WTC11 (cell line): ENCODE results near the gene CEP78. TPM values are rescaled to one million over a fixed set of nuclear protein-coding genes. Genes with fewer than 3 reads are reported as not detected.

Experiments
- ATAC-seq: fragments of 200-7000 bp; cut with Tn5 transposase; 2 replicates; pipeline ENCODE4 v1.10.0; 2021; ENCODE audit warnings: mild to moderate bottlenecking, moderate library complexity
- CTCF ChIA-PET: fragments of 300-600 bp; sonication (Branson Sonifier 250); formaldehyde crosslinking; loops from one replicate; lab custom pipeline; 2021; ENCODE audit warnings: antibody characterized with exemption; lab: Charles Lee
- POLR2A ChIA-PET: fragments of 350-600 bp; sonication (Branson Sonifier 250); formaldehyde crosslinking; loops from one replicate; lab custom pipeline; 2021; ENCODE audit warnings: antibody characterized with exemption; lab: Charles Lee
- DNase-seq: peaks from one replicate; pipeline ENCODE4 v3.0.0; 2021; ENCODE audit warnings: low spot score
- H3K27ac Mint-ChIP-seq: 2 replicates; pipeline ENCODE4 v1.8.0; 2021; ENCODE audit warnings: mixed read lengths
- H3K27me3 Mint-ChIP-seq: 2 replicates; pipeline ENCODE4 v1.8.0; 2021; ENCODE audit warnings: low read depth, mild to moderate bottlenecking, moderate library complexity, mixed read lengths
- H3K36me3 Mint-ChIP-seq: 2 replicates; pipeline ENCODE4 v1.8.0; 2021; ENCODE audit warnings: mixed read lengths
- H3K4me1 Mint-ChIP-seq: 2 replicates; pipeline ENCODE4 v1.8.0; 2022; ENCODE audit warnings: mixed read lengths
- H3K4me3 Mint-ChIP-seq: 2 replicates; pipeline ENCODE4 v1.8.0; 2021; ENCODE audit warnings: mild to moderate bottlenecking, moderate library complexity, mixed read lengths
- H3K9me3 Mint-ChIP-seq: 2 replicates; pipeline ENCODE4 v1.8.0; 2021; ENCODE audit warnings: mixed read lengths
- ATF2 ChIP-seq: sonication (generic); formaldehyde crosslinking; IDR thresholded peaks from 2 replicates; pipeline ENCODE4 v1.8.1; 2022; ENCODE audit warnings: low read depth, missing genetic modification reagents, borderline replicate concordance
- CREB1 ChIP-seq: sonication (generic); formaldehyde crosslinking; IDR thresholded peaks from 2 replicates; pipeline ENCODE4 v1.8.0; 2023; ENCODE audit warnings: mild to moderate bottlenecking, missing genetic modification reagents
- ERG ChIP-seq: fragments of 250-450 bp; sonication (Bioruptor Pico); IDR thresholded peaks from 2 replicates; pipeline ENCODE4 v1.8.0; 2021; ENCODE audit warnings: mild to moderate bottlenecking
- ESRRA ChIP-seq: sonication (generic); formaldehyde crosslinking; IDR thresholded peaks from 2 replicates; pipeline ENCODE4 v1.8.1; 2022; ENCODE audit warnings: mild to moderate bottlenecking, missing genetic modification reagents, borderline replicate concordance
- ETV6 ChIP-seq: sonication (generic); formaldehyde crosslinking; IDR thresholded peaks from 2 replicates; pipeline ENCODE4 v1.8.1; 2022; ENCODE audit warnings: mild to moderate bottlenecking, missing genetic modification reagents
- IRF1 ChIP-seq: sonication (generic); formaldehyde crosslinking; IDR thresholded peaks from 2 replicates; pipeline ENCODE4 v1.8.0; 2023; ENCODE audit warnings: missing genetic modification reagents
- JUN ChIP-seq: sonication (generic); formaldehyde crosslinking; IDR thresholded peaks from 2 replicates; pipeline ENCODE4 v1.8.0; 2023; ENCODE audit warnings: mild to moderate bottlenecking, missing genetic modification reagents
- NR1H2 ChIP-seq: sonication (generic); formaldehyde crosslinking; IDR thresholded peaks from 2 replicates; pipeline ENCODE4 v1.9.0; 2021; ENCODE audit warnings: mild to moderate bottlenecking, moderate library complexity, missing genetic modification reagents
- NR2C2 ChIP-seq: sonication (generic); formaldehyde crosslinking; IDR thresholded peaks from 2 replicates; pipeline ENCODE4 v1.8.0; 2022; ENCODE audit warnings: mild to moderate bottlenecking, missing genetic modification reagents
- OVOL2 ChIP-seq: fragments of 250-450 bp; sonication (Bioruptor Pico); IDR thresholded peaks from 2 replicates; pipeline ENCODE4 v1.9.0; 2021; ENCODE audit warnings: mild to moderate bottlenecking, borderline replicate concordance
- TEAD4 ChIP-seq: sonication (generic); formaldehyde crosslinking; IDR thresholded peaks from 2 replicates; pipeline ENCODE4 v1.8.0; 2022; ENCODE audit warnings: mild to moderate bottlenecking, missing genetic modification reagents
- USF2 ChIP-seq: sonication (generic); formaldehyde crosslinking; IDR thresholded peaks from 2 replicates; pipeline ENCODE4 v1.8.1; 2023; ENCODE audit warnings: mild to moderate bottlenecking, missing genetic modification reagents, moderate library complexity
- ZBTB21 ChIP-seq: sonication (generic); formaldehyde crosslinking; IDR thresholded peaks from 2 replicates; pipeline ENCODE4 v1.8.1; 2023; ENCODE audit warnings: mild to moderate bottlenecking, missing genetic modification reagents, borderline replicate concordance
- ZMAT4 ChIP-seq: fragments of 250-450 bp; sonication (Bioruptor Pico); IDR thresholded peaks from 2 replicates; pipeline ENCODE4 v1.9.0; 2021; ENCODE audit warnings: mild to moderate bottlenecking
- ZNF219 ChIP-seq: sonication (generic); formaldehyde crosslinking; IDR thresholded peaks from 2 replicates; pipeline ENCODE4 v1.8.0; 2023; ENCODE audit warnings: missing genetic modification reagents, mild to moderate bottlenecking, borderline replicate concordance
- ZNF281 ChIP-seq: sonication (generic); formaldehyde crosslinking; IDR thresholded peaks from 2 replicates; pipeline ENCODE4 v1.8.0; 2023; ENCODE audit warnings: mild to moderate bottlenecking, missing genetic modification reagents
- ZNF512 ChIP-seq: sonication (generic); formaldehyde crosslinking; IDR thresholded peaks from 2 replicates; pipeline ENCODE4 v1.8.1; 2022; ENCODE audit warnings: missing genetic modification reagents, borderline replicate concordance
- ZSCAN18 ChIP-seq: fragments of 250-450 bp; sonication (Bioruptor Pico); IDR thresholded peaks from 2 replicates; pipeline ENCODE4 v2.1.2; 2022; ENCODE audit warnings: mild to moderate bottlenecking, moderate library complexity
- total RNA-seq: library from RNA; stranded (reverse); gene quantifications from 3 replicates; pipeline ENCODE4 v1.2.3, GENCODE V29; 2021

CEP78 gene
- total RNA-seq, 1 experiment from 2014 or later = 42.0 TPM

- TF ChIP-seq TEAD4 = no peak
- TF ChIP-seq, all 79 proteins: peak for 0
- Mint-ChIP-seq H3K4me1 (peaks cover 29% of the 10 kb centered on the region), H3K9me3 (no peaks in the 10 kb centered on the region), H3K27ac (no peak overlapping the region), H3K4me3 (no peak overlapping the region), H3K27me3 (no peaks in the 10 kb centered on the region), H3K36me3 (no peaks in the 10 kb centered on the region)
- ATAC-seq (no peak), DNase-seq (no peak)
- CTCF ChIA-PET = no interaction called here
- POLR2A ChIA-PET = no interaction called here
Measured at GRCh38 chr9:78291240-78291925, 55.5 kb downstream of the CEP78 start.

- Mint-ChIP-seq H3K36me3 (no peaks in the 10 kb centered on the region), H3K4me1 (peaks cover 31% of the 10 kb centered on the region), H3K27ac (no peak overlapping the region), H3K9me3 (no peaks in the 10 kb centered on the region), H3K27me3 (no peaks in the 10 kb centered on the region)
- CTCF ChIA-PET = no interaction called here
- POLR2A ChIA-PET = no interaction called here
- no peak for ATAC-seq
- no peak for DNase-seq
- TF ChIP-seq USF2 (no peak), NR2C2 (CRISPR knock-in tag) (no peak), ATF2 (CRISPR knock-in tag) (no peak), NR1H2 (CRISPR knock-in tag) (no peak), JUN (CRISPR knock-in tag) (no peak), ZSCAN18 (CRISPR knock-in tag) (no peak), ZNF219 (no peak), ZNF512 (CRISPR knock-in tag) (no peak), OVOL2 (CRISPR knock-in tag) (no peak), IRF1 (CRISPR knock-in tag) (no peak), ETV6 (no peak), ZNF281 (CRISPR knock-in tag) (no peak), ESRRA (CRISPR knock-in tag) (no peak), ZMAT4 (CRISPR knock-in tag) (no peak), ZBTB21 (CRISPR knock-in tag) (no peak), CREB1 (CRISPR knock-in tag) (no peak), ERG (CRISPR knock-in tag) (no peak)
- TF ChIP-seq, all 79 proteins: peak for 0
- no peak overlapping the region for H3K4me3 Mint-ChIP-seq
Measured at GRCh38 chr9:78292026-78292425, 56.2 kb downstream of the CEP78 start.
